H1 (cell line): Measurements from ENCODE around the gene NEURL2. TPM values are rescaled to one million over a fixed set of nuclear protein-coding genes. Genes with fewer than 3 reads are reported as not detected.
A peak's percentile ranks its signal among the peaks of the same experiment; 100 is the strongest.

Experiments
- CTCF ChIA-PET: fragments of 300-600 bp; sonication (Branson Sonifier 250); formaldehyde crosslinking; loops from one replicate; lab custom pipeline; 2021; ENCODE audit not compliant: partially characterized antibody; lab: Charles Lee
- POLR2A ChIA-PET: fragments of 300-600 bp; sonication (Branson Sonifier 250); formaldehyde crosslinking; loops from one replicate; lab custom pipeline; 2021; ENCODE audit warnings: inconsistent platforms; ENCODE audit not compliant: partially characterized antibody; lab: Charles Lee
- DNase-seq, 2 experiments: peaks; one replicate each; pipeline versions ENCODE4 v3.0.0 to v3.0.0-alpha.2; 2010 to 2022; ENCODE audit warnings: low spot score in 2 of 2, low read depth in 1 of 2, mixed read lengths in 1 of 2
- FAIRE-seq: peaks from 2 replicates; lab custom pipeline; 2011; peaks lifted over from hg19 to GRCh38; lab: Jason Lieb, UNC
- H2AFZ ChIP-seq: 2 replicates; pipeline ENCODE4 v1.8.1; 2012; ENCODE audit warnings: low read length, inconsistent platforms
- H2AK5ac ChIP-seq: 2 replicates; pipeline ENCODE4 v1.6.1; 2013; ENCODE audit warnings: low read depth, low read length
- H2BK120ac ChIP-seq: replicated peaks from 2 replicates; pipeline ENCODE3; 2013; ENCODE audit warnings: low read depth, low read length, inconsistent platforms
- H2BK12ac ChIP-seq: 2 replicates; pipeline ENCODE4 v1.6.1; 2013; ENCODE audit warnings: low read depth, low read length
- H2BK15ac ChIP-seq: 2 replicates; pipeline ENCODE4 v1.6.1; 2013; ENCODE audit warnings: low read length
- H2BK20ac ChIP-seq: 2 replicates; pipeline ENCODE4 v1.6.1; 2013; ENCODE audit warnings: low read length
- H2BK5ac ChIP-seq: 2 replicates; pipeline ENCODE4 v1.6.1; 2013; ENCODE audit warnings: low read depth, low read length
- H3K14ac ChIP-seq: 2 replicates; pipeline ENCODE4 v1.6.1; 2013; ENCODE audit warnings: inconsistent platforms; ENCODE audit not compliant: insufficient read length
- H3K18ac ChIP-seq: 2 replicates; pipeline ENCODE4 v1.6.1; 2013; ENCODE audit warnings: low read length; ENCODE audit errors: extremely low read depth
- H3K23ac ChIP-seq: 2 replicates; pipeline ENCODE4 v1.6.1; 2013; ENCODE audit warnings: inconsistent platforms; ENCODE audit not compliant: insufficient read length
- H3K23me2 ChIP-seq: 2 replicates; pipeline ENCODE4 v1.6.1; 2013; ENCODE audit warnings: low read depth, low read length
- H3K27ac ChIP-seq: 2 replicates; pipeline ENCODE4 v1.6.1; 2011; ENCODE audit warnings: low read depth, low read length, inconsistent platforms
- H3K27me3 ChIP-seq, 4 experiments: replicated peaks in 1 of 4; 1 replicate in 1 of 4; 2 replicates in 3 of 4; pipeline versions ENCODE4 v1.6.1 to v1.8.1; 2011 to 2013; ENCODE audit warnings: low read length in 3 of 4, mild to moderate bottlenecking in 3 of 4, inconsistent platforms in 2 of 4, mixed read lengths in 2 of 4, moderate library complexity in 1 of 4; ENCODE audit not compliant: control insufficient read depth in 3 of 4, insufficient read depth in 3 of 4; ENCODE audit errors: extremely low read depth in 1 of 4
- H3K36me3 ChIP-seq, 4 experiments: 2 replicates each; pipeline versions ENCODE4 v1.6.1 to v1.8.1; 2011 to 2013; ENCODE audit warnings: mild to moderate bottlenecking in 4 of 4, low read length in 3 of 4, moderate library complexity in 2 of 4, control low read depth in 1 of 4, inconsistent platforms in 1 of 4; ENCODE audit not compliant: insufficient read depth in 4 of 4, control insufficient read depth in 2 of 4
- H3K4ac ChIP-seq: replicated peaks from 2 replicates; pipeline ENCODE3; 2013; ENCODE audit warnings: low read length, low read depth, mixed read lengths, inconsistent platforms; ENCODE audit not compliant: insufficient read length
- H3K4me1 ChIP-seq, 4 experiments: replicated peaks in 1 of 4; 1 replicate in 1 of 4; 2 replicates in 3 of 4; pipeline versions ENCODE4 v1.6.1 to v1.8.1; 2011 to 2013; ENCODE audit warnings: low read length in 3 of 4, inconsistent platforms in 2 of 4, mixed read lengths in 1 of 4; ENCODE audit not compliant: insufficient read depth in 4 of 4, control insufficient read depth in 3 of 4
- H3K4me2 ChIP-seq, 2 experiments: 2 replicates each; pipeline versions ENCODE4 v1.6.1 to v1.8.1; 2011 to 2013; ENCODE audit warnings: low read depth in 2 of 2, low read length in 2 of 2, control low read depth in 1 of 2, inconsistent platforms in 1 of 2, mild to moderate bottlenecking in 1 of 2; ENCODE audit not compliant: insufficient read depth in 1 of 2
- H3K4me3 ChIP-seq, 4 experiments: fragments of 200-600, 300-600 bp in 1 of 4; sonication (generic), shearing (Covaris generic), sonication (Bioruptor Twin) in 1 of 4; 2 replicates each; pipeline versions ENCODE4 v1.5.1 to v1.8.1; 2011 to 2016; ENCODE audit warnings: low read length in 4 of 4, low read depth in 3 of 4, control low read depth in 2 of 4, inconsistent platforms in 2 of 4, mild to moderate bottlenecking in 2 of 4, mixed read lengths in 1 of 4, moderate library complexity in 1 of 4; ENCODE audit not compliant: insufficient read depth in 2 of 4; ENCODE audit errors: extremely low read depth in 1 of 4
- H3K56ac ChIP-seq: replicated peaks from 2 replicates; pipeline ENCODE3; 2013; ENCODE audit warnings: low read depth, mild to moderate bottlenecking, mixed read lengths, low read length, inconsistent platforms; ENCODE audit not compliant: insufficient read length
- H3K79me1 ChIP-seq: 2 replicates; pipeline ENCODE4 v1.6.1; 2013; ENCODE audit warnings: low read depth, low read length, control low read depth
- H3K79me2 ChIP-seq, 2 experiments: 2 replicates each; pipeline versions ENCODE4 v1.6.1 to v1.8.1; 2012 to 2013; ENCODE audit warnings: low read length in 2 of 2, mild to moderate bottlenecking in 2 of 2, inconsistent platforms in 1 of 2; ENCODE audit not compliant: insufficient read depth in 2 of 2, control insufficient read depth in 1 of 2
- H3K9ac ChIP-seq, 4 experiments: replicated peaks in 1 of 4; 1 replicate in 1 of 4; 2 replicates in 3 of 4; pipeline versions ENCODE4 v1.6.1 to v1.8.1; 2011 to 2013; ENCODE audit warnings: low read depth in 3 of 4, low read length in 3 of 4, control low read depth in 2 of 4, mild to moderate bottlenecking in 2 of 4, moderate library complexity in 2 of 4, inconsistent platforms in 1 of 4; ENCODE audit errors: extremely low read depth in 1 of 4
- H3K9me3 ChIP-seq, 2 experiments: 2 replicates each; pipeline versions ENCODE4 v1.6.1 to v1.8.1; 2012 to 2013; ENCODE audit warnings: mild to moderate bottlenecking in 2 of 2, moderate library complexity in 2 of 2, control low read depth in 1 of 2, inconsistent platforms in 1 of 2, low read depth in 1 of 2, low read length in 1 of 2, mixed read lengths in 1 of 2; ENCODE audit not compliant: insufficient read depth in 2 of 2
- H4K20me1 ChIP-seq, 2 experiments: replicated peaks in 1 of 2; 2 replicates each; pipeline versions ENCODE3 to v1.8.1; 2011 to 2013; ENCODE audit warnings: inconsistent platforms in 2 of 2, low read length in 2 of 2, mild to moderate bottlenecking in 1 of 2; ENCODE audit not compliant: insufficient read depth in 2 of 2, control insufficient read depth in 1 of 2
- H4K5ac ChIP-seq: 2 replicates; pipeline ENCODE4 v1.6.1; 2013; ENCODE audit warnings: low read length, low read depth, mixed read lengths, inconsistent platforms; ENCODE audit not compliant: insufficient read length
- H4K8ac ChIP-seq: 2 replicates; pipeline ENCODE4 v1.8.0; 2013; ENCODE audit warnings: mild to moderate bottlenecking, moderate library complexity, low read length, inconsistent platforms; ENCODE audit not compliant: insufficient read depth; ENCODE audit errors: extremely low read depth
- H4K91ac ChIP-seq: replicated peaks from 2 replicates; pipeline ENCODE3; 2013; ENCODE audit warnings: low read length, mixed read lengths, inconsistent platforms; ENCODE audit not compliant: insufficient read length
- FOSL1 ChIP-seq: IDR thresholded peaks from 2 replicates; pipeline ENCODE4 v1.6.1; 2011; ENCODE audit warnings: mild to moderate bottlenecking, low read depth, low read length, moderate library complexity; ENCODE audit not compliant: insufficient read depth
- GABPA ChIP-seq: IDR thresholded peaks from 2 replicates; pipeline ENCODE4 v1.6.1; 2011; ENCODE audit warnings: mild to moderate bottlenecking, low read length, moderate library complexity, borderline replicate concordance; ENCODE audit not compliant: insufficient read depth
- MAX ChIP-seq: IDR thresholded peaks from 2 replicates; pipeline ENCODE4 v1.6.1; 2012; ENCODE audit warnings: inconsistent platforms
- RFX5 ChIP-seq: IDR thresholded peaks from 2 replicates; pipeline ENCODE4 v1.6.1; 2011; ENCODE audit warnings: low read depth, low read length, improper control_type of control experiment, borderline replicate concordance
- YY1 ChIP-seq: IDR thresholded peaks from 2 replicates; pipeline ENCODE4 v1.6.1; 2011; ENCODE audit warnings: low read depth, mild to moderate bottlenecking, low read length
- ZNF274 ChIP-seq: IDR thresholded peaks from 2 replicates; pipeline ENCODE4 v1.7.0; 2012; ENCODE audit warnings: low read length, borderline replicate concordance; ENCODE audit errors: extremely low read depth
- WGBS, 2 experiments: shearing (Covaris generic) in 1 of 2; methylation state at CpG; one replicate each; pipeline versions ENCODE4 v1.1.6 to v1.1.7; 2013 to 2015; ENCODE audit warnings: low lambda C conversion rate in 2 of 2, mixed read lengths in 2 of 2, inconsistent platforms in 1 of 2, low coverage in 1 of 2, missing lambda C conversion rate in 1 of 2; ENCODE audit not compliant: insufficient replicate concordance in 2 of 2, insufficient coverage in 1 of 2, insufficient read length in 1 of 2; ENCODE audit errors: extremely low coverage in 1 of 2, missing lambda C conversion rate in 1 of 2; 5-methylcytosine and 5-hydroxymethylcytosine counted together
- polyA plus RNA-seq, 7 experiments: library from polyadenylated mRNA; depleted of rRNA in 3 of 7; stranded (reverse) in 5 of 7; unstranded in 2 of 7; fragments of >200 nt in 5 of 7; fragments of 200-250 nt in 2 of 7; gene quantifications; 1 replicate in 5 of 7; 2 replicates in 1 of 7; 4 replicates in 1 of 7; pipeline versions ENCODE4 v1.2.1 to v1.2.3, GENCODE V29; 2011 to 2013; ENCODE audit warnings: missing spikeins in 2 of 7, mixed read lengths in 2 of 7
- total RNA-seq: library from RNA; stranded (reverse); fragmentation: NEBNext Ultra II Directional; extraction: Animal tissue kit (Norgen Biotek cat#: 25700); gene quantifications from 2 replicates; pipeline ENCODE4 v1.2.1, GENCODE V29; 2021
- TF ChIP-seq, protein P1 (sequence below): IDR thresholded peaks from 2 replicates; pipeline ENCODE4 v1.6.1; 2011; ENCODE audit warnings: low read length, improper control_type of control experiment

The NEURL2 gene
- total and polyA plus RNA-seq, 2 of the 8 experiments (the other 6 are each of a cell fraction or from before 2014, with no cell fraction given): 6.9 TPM

GRCh38 chr20:45848969-45849582 is 41.9 kb downstream of the NEURL2 start:
- no peak overlapping the region for H3K18ac ChIP-seq
- no peak overlapping the region for H2BK12ac ChIP-seq
- H3K27me3 ChIP-seq: no peaks in the 10 kb centered on the region
- no peak overlapping the region for H2BK120ac ChIP-seq
- POLR2A ChIA-PET: interaction anchor here (0.5 to 4.5 kb wide), 7 partner anchors 7 to 42 kb away, joined by 3 to 36 read pairs (median 6); partner anchors contain the start of genes CTSA, NEURL2 and SNX21
- no peak for DNase-seq
- H3K9ac ChIP-seq: no peak overlapping the region
- no peak overlapping the region for H3K14ac ChIP-seq
- H3K79me2 ChIP-seq: peaks cover 0 to 7% of the 10 kb centered on the region in 2 experiments; a peak in 1 of 4 replicates
- no peak overlapping the region for H3K27ac ChIP-seq
- H2AK5ac ChIP-seq: 0 out of 2 replicates have a peak overlapping the region, but pooled peaks have one; percentile 24
- H3K56ac ChIP-seq: no peak overlapping the region
- H4K8ac ChIP-seq: no peak overlapping the region; the same call in 1 of the 2 replicates
- H3K4me1 ChIP-seq: peaks cover 3 to 6% (median 4%) of the 10 kb centered on the region in 4 experiments; a peak in 5 of 7 replicates
- no peaks in the 10 kb centered on the region for H4K20me1 ChIP-seq
- no peaks in the 10 kb centered on the region for H3K79me1 ChIP-seq
- WGBS, 2 experiments: 92% methylated on average over 7 of the region's 8 CpGs; no CpG with 5 or more reads in 1 of the 2 experiments
- no peak overlapping the region for H3K23ac ChIP-seq
- H3K4me3 ChIP-seq: no peak overlapping the region
- no peak overlapping the region for H2BK5ac ChIP-seq
- no peaks in the 10 kb centered on the region for H3K9me3 ChIP-seq
- no peaks in the 10 kb centered on the region for H3K23me2 ChIP-seq
- peaks cover 1 to 39% (median 4%) of the 10 kb centered on the region in 4 experiments; a peak in 7 of 8 replicates for H3K36me3 ChIP-seq
- no peak overlapping the region for H2BK20ac ChIP-seq
- no peak for FAIRE-seq
- H2AFZ ChIP-seq: no peak overlapping the region
- no peak overlapping the region for H4K91ac ChIP-seq
- no peak for TF ChIP-seq MAX
- TF ChIP-seq ZNF274: no peak
- TF ChIP-seq, protein P1, sequence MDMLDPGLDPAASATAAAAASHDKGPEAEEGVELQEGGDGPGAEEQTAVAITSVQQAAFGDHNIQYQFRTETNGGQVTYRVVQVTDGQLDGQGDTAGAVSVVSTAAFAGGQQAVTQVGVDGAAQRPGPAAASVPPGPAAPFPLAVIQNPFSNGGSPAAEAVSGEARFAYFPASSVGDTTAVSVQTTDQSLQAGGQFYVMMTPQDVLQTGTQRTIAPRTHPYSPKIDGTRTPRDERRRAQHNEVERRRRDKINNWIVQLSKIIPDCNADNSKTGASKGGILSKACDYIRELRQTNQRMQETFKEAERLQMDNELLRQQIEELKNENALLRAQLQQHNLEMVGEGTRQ: no peak
- TF ChIP-seq GABPA: no peak
- no peak for TF ChIP-seq YY1
- TF ChIP-seq RFX5: no peak
- no peak for TF ChIP-seq FOSL1
- H3K4me2 ChIP-seq: no peak overlapping the region
- CTCF ChIA-PET: interaction anchor here (0.7 to 1.5 kb wide), 4 partner anchors 10 to 43 kb away, joined by 3 to 4 read pairs (median 4); no protein-coding TSS in a partner anchor
- H3K4ac ChIP-seq: no peak overlapping the region
- no peak overlapping the region for H4K5ac ChIP-seq
- H2BK15ac ChIP-seq: no peak overlapping the region
